HG02938 (cell line): Measurements from ENCODE around the gene PLXNC1.

ENCODE experiments used
- ATAC-seq: cut with Tn5 transposase; IDR thresholded peaks from one replicate; pipeline ENCODE4 v1.9.1; 2021; ENCODE audit warnings: mild to moderate bottlenecking, moderate library complexity; ENCODE audit not compliant: unreplicated experiment

The PLXNC1 gene

GRCh38 chr12:94228488-94228907 is 80.1 kb downstream of the PLXNC1 start:
- ATAC-seq = peak; percentile 72

DNA sequence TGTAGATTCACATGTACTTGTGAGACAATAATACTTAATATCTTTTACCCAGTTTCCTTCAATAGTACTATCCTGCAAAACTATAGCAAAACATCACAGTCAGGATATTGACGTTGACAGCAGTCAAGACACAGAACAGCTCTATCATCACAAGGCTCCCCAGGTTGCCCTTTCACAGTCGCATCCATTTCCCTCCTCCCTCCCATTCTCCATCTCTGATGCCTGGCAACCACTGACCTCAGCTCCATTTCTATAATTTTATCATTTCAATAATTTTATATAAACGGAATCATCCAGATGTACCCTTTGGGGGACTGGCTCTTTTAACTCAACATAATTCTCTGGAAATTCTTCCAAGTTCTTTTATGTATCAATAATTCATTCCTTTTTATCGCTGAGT is 81.5 kb downstream of the PLXNC1 start:
- no peak for ATAC-seq

DNA sequence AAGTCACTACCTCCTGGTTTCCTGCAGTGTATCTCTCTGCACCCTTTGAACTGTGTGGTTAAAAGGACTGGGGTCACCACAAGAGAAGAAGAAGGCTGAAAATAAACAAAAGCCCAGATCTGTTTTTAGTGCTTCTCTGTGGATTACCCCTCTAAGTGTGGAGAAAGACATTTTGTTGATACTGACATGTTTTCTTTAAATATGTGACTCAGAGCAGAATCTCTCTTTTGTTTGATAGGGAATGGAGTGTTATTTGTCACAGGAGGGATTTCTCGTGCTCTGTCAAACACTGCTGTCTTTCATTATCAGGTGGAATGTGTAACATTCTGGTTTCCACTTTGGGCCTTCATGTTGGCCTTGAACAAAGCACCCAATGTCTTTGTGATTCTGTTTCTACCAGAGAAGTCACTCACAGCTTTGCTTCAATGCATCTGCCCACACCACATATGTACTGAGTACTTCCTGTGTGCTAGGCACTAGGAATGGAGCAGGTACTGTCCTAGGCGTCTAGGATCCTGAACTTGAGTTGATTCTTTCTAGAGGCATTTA is 82.1 kb downstream of the PLXNC1 start:
- ATAC-seq = no peak

DNA sequence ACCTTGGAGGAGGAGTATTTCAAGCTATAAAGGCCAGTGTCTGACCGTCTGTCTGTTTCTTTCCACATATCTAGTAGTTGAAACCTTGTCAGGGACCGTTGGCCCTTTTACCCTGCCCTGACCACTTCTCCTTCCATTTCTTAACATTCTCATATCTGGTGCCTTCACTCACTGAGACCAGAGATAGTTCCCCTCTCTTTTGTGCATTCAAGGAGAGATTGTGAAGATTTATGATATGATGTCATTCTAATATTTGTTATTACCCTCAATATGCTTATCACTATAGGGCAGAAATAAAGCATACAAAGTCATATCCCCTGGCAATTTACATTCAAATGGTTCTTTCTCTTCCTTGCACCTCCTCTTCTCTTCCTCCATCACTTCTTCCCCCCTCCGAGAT is 83.3 kb downstream of the PLXNC1 start:
- no peak for ATAC-seq

GRCh38 chr12:94235848-94236247 is 87.5 kb downstream of the PLXNC1 start:
- ATAC-seq = no peak

DNA sequence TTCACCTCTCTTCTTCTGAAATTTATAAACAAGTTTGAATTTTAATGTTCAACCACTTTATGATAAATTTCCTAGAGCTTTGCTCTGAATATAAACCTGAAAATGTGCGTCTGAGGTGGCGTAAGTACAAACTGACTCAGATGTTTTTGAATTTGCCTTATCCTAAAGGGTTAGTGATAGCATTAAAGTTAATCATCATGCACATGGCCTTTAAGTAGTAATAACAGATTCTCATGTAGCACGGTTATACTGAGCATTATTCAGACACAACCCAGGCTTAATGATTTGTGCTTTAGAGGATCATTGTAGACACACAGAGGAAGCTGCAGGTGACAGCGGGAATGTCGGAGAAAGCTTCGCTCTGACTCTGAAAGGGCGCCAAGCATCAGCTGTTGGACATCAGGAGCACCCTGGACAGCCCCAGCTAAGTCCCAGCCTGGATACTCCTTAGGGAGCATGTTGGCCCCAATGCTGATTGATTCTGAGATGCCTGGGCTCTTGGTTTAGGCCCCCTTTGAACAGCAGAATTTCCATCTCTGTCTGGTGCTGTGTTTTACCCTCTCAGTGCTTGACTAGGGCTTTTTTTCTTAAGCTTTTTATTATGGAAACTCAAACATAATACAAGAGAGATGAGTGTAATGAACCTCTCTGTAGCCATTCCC is 91.1 kb downstream of the PLXNC1 start:
- ATAC-seq = no peak

- ATAC-seq = peak; percentile 89
Measured at GRCh38 chr12:94240171-94240570, 91.8 kb downstream of the PLXNC1 start.

- ATAC-seq = no peak
Measured at GRCh38 chr12:94242901-94243300, 94.5 kb downstream of the PLXNC1 start.

DNA sequence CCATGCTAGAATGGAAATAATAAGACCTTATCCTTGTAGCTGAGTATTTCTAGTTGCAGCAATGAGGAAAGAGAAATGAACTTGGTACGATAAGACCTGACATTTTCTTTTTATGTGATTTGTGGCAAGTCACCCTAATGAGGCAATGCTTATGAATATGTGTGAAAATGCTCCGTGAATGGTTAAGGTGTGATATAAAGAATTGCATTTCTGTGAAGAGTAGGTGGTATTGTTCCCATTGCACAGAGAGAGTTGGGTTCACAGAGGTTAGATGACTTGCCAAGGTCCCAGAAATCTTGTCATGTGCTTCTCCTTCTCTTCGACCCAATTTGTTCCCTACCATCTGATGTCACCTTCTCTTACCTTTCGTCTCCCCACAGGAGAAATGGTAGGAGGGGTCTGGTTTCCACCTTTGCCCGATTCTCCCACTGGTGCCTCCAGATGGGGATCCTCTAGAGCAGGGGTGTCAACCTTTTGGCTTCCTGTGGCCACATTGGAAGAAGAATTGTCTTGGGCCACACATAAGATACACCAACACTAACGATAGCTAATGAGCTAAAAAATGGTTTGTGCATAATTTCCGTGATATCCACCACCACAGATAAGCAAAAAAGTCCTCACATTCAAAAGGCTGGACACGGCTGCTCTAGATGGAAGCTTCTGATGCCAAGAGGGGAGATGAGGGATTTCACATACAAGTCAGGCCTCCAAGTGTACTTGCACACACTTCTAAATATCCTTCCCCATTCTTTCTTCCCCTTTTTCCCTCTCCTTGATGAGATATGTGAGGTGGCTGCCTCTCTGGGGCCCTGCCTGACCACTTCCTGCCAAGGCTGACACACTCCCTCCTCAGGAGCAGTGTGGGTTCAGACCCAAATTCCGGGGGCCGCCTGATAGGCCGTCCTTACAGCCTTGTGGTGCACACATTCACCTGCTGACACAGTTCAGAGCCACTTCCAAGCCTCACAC is 96.1 kb downstream of the PLXNC1 start:
- no peak for ATAC-seq

DNA sequence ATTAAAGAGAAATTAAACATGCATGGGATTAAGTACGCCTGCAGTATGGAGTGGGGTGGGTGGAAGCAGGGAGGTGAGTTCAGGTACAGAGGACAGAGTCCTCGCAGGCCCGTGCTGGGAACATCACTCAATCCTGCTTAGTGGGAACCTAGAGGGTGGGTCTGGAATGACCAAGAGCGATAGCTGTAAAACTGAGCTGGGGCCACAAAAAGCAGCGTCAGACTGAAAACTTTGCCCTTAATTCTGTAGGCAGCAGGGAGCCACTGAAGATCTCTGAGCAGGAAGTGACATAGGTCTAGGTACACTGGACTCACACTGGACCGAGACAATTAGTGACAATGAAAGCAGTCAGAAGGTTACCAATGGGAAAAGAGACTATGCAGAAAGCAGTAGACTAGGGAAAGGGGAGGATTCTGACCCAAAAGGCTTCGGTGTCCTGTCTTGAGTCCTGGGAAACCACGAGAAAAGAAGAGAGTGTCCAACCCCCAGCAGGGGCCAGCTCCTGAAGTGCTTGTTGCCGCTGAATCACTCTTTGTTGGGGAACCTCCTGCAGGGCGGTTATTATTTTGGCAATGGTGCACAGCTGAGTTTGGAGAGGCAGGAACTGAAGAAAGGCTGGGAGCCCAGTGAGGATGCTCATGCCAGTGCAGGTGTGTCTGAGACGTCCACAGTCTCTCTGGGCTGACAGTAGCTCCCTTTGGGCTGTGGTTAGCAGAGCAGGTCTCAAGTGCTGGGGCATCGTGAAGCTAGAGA is 97.4 kb downstream of the PLXNC1 start:
- no peak for ATAC-seq

GRCh38 chr12:94247246-94247645 is 98.9 kb downstream of the PLXNC1 start:
- no peak for ATAC-seq

- ATAC-seq = no peak
Measured at GRCh38 chr12:94248582-94248981, 100.2 kb downstream of the PLXNC1 start.

- no peak for ATAC-seq
Measured at GRCh38 chr12:94250130-94250529, 101.8 kb downstream of the PLXNC1 start.

GRCh38 chr12:94254270-94254669 is 105.9 kb downstream of the PLXNC1 start:
- ATAC-seq = no peak

- ATAC-seq = no peak
Measured at GRCh38 chr12:94255006-94255405, 106.6 kb downstream of the PLXNC1 start.

DNA sequence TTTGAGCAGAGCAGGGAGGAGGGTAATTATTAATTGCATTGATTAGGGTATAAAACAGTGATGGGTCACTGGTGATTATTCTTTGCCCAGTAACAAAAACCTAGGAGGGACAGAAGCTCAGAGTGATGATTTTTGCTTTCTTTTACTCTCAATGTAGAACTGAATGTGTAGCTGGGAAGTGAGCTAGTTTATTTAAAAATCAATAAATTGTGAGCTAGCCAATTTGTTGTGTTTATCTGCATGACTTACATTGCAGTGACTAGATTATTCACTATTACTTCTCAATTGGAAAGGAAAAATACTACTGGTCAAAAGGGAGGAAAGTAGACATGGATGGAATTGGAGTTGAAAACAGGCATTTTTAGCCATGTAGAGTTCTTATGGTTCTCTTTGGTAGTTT is 107.1 kb downstream of the PLXNC1 start:
- no peak for ATAC-seq

- ATAC-seq = peak; percentile 37
Measured at GRCh38 chr12:94258593-94258992, 110.2 kb downstream of the PLXNC1 start.

DNA sequence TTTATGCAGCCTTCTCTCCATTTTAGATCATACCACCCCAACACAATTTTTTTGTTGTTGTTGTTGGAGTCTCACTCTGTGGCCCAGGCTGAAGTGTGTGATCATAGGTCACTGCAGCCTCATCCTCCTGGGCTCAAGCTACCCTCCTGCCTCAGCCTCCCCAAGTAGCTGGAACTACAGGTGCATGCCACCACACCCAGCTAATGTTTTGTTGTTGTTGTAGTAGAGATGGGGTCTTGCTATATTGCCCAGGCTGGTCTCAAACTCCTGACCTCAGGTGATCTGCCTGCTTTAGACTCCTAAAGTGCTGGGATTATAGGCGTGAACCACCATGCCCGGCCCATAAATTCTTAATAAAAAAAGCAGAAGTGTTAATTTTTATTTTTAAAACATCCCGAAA is 111.6 kb downstream of the PLXNC1 start:
- ATAC-seq = no peak

DNA sequence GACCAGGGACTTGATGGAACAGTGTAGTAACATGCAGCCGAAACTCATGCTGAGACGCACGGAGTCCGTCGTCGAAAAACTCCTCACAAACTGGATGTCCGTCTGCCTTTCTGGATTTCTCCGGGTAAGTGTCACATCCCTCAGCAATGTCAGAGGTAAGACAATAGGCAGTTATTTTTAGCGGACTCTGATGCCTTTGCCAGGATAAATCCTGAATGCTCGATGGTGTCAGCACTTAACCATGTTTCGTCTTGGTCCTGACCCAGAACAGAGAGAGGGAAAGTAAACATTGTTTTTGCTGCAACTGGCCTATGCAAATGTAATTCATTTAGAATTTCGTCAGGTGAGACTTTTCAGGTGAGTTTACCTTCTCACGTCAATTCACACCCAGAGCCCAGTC is 112.3 kb downstream of the PLXNC1 start:
- ATAC-seq = no peak

DNA sequence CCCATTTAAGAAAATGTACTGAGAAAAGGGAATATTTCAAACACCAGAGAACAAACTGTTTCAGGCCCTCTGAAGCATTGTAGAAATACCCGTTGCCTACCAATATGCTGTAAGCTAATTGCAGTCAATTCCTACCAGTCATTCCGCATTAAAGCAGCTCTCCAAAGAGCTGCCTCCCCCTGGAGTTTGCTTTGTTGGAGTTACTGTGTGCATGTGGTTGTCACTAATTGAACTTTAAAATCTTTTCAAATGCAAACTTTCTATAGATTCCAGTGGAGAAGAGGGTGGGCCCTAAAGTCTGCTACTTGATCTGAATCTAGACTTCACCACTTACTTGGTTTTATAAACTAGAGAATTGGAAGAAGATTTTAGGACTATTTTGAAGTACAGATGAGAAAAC is 112.7 kb downstream of the PLXNC1 start:
- no peak for ATAC-seq

DNA sequence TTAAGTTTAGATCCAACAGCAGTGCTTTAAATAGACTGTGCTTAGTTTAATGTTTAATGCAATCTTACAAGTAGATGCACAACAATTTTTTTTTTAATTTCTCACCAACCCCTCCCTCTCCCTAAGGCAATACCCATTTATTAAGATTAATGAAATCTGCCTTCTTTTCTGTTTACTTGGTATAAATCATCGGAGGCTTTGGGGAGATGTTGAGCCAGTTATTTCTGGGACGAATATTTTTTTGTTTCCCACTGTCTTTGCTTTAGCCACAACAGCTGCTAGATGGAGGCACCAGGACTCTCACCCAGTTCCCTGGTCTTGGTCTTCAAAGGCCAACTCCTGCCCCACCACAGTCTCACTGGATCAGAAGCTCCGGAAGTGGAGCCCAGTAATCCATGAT is 113.4 kb downstream of the PLXNC1 start:
- no peak for ATAC-seq
